MM.1S (cell line): ENCODE data around the gene RAP2C.

Source experiments
- EZH2 ChIP-seq: fragments of 300-600 bp; sonication (generic); optimal IDR thresholded peaks from 2 replicates; pipeline ENCODE3; 2017; ENCODE audit warnings: low read depth, mild to moderate bottlenecking, antibody characterized with exemption, low read length, mixed read lengths
- EZH2phosphoT487 ChIP-seq: fragments of 300-600 bp; sonication (generic); IDR thresholded peaks from 2 replicates; pipeline ENCODE4 v1.6.1; 2018; ENCODE audit warnings: antibody characterized with exemption, low read length
- TF ChIP-seq, protein P1 (sequence below): fragments of 300-600 bp; sonication (generic); IDR thresholded peaks from 2 replicates; pipeline ENCODE4 v1.5.1; 2016; ENCODE audit warnings: antibody characterized with exemption, low read length, mixed read lengths

DNA sequence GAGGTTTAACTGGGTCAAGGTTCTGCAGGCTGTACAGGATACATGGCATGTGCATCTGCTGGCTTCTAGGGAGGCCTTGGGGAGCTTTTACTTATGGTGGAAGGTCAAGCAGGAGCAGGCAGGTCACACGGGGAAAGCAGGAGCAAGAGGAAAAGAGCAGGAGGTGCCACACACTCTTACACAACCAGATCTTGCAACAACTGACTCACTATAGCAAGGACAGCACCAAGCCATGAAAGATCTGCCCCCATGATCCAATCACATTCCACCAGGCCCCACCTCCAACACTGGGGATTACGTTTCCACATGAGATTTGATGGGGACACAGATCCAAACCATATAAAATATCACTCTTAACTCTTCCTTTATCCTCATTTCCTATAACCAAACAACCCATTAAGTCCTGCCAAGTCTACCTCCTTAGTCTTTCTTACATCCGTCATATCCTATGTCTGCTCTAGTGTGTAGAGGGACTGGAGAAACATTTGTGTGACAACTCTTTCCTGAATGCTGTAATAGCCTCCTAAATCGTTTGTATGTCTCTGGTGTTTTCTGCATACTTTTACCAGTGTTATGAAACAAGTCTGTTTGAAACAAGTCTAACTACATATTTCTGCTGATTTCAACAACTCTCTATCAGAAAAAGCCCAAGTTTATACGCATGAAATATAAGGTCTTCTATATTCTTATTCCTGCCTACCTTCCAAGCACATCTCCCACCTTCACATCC, 8.3 kb upstream of the RAP2C start:
- TF ChIP-seq, protein P1, sequence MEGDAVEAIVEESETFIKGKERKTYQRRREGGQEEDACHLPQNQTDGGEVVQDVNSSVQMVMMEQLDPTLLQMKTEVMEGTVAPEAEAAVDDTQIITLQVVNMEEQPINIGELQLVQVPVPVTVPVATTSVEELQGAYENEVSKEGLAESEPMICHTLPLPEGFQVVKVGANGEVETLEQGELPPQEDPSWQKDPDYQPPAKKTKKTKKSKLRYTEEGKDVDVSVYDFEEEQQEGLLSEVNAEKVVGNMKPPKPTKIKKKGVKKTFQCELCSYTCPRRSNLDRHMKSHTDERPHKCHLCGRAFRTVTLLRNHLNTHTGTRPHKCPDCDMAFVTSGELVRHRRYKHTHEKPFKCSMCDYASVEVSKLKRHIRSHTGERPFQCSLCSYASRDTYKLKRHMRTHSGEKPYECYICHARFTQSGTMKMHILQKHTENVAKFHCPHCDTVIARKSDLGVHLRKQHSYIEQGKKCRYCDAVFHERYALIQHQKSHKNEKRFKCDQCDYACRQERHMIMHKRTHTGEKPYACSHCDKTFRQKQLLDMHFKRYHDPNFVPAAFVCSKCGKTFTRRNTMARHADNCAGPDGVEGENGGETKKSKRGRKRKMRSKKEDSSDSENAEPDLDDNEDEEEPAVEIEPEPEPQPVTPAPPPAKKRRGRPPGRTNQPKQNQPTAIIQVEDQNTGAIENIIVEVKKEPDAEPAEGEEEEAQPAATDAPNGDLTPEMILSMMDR, result no peak
- TF ChIP-seq EZH2 (no peak), EZH2phosphoT487 (no peak)
